H1 (cell line): ENCODE measurements around the gene TENT4A. TPM values are rescaled to one million over a fixed set of nuclear protein-coding genes. Genes with fewer than 3 reads are reported as not detected.

Experiments used
- CTCF ChIA-PET: fragments of 300-600 bp; sonication (Branson Sonifier 250); formaldehyde crosslinking; loops from one replicate; lab custom pipeline; 2021; ENCODE audit not compliant: partially characterized antibody; lab: Charles Lee
- POLR2A ChIA-PET: fragments of 300-600 bp; sonication (Branson Sonifier 250); formaldehyde crosslinking; loops from one replicate; lab custom pipeline; 2021; ENCODE audit warnings: inconsistent platforms; ENCODE audit not compliant: partially characterized antibody; lab: Charles Lee
- DNase-seq, 2 experiments: peaks; one replicate each; pipeline versions ENCODE4 v3.0.0 to v3.0.0-alpha.2; 2010 to 2022; ENCODE audit warnings: low spot score in 2 of 2, low read depth in 1 of 2, mixed read lengths in 1 of 2
- FAIRE-seq: peaks from 2 replicates; lab custom pipeline; 2011; peaks lifted over from hg19 to GRCh38; lab: Jason Lieb, UNC
- H2AFZ ChIP-seq: 2 replicates; pipeline ENCODE4 v1.8.1; 2012; ENCODE audit warnings: low read length, inconsistent platforms
- H2AK5ac ChIP-seq: 2 replicates; pipeline ENCODE4 v1.6.1; 2013; ENCODE audit warnings: low read depth, low read length
- H2BK120ac ChIP-seq: replicated peaks from 2 replicates; pipeline ENCODE3; 2013; ENCODE audit warnings: low read depth, low read length, inconsistent platforms
- H2BK12ac ChIP-seq: 2 replicates; pipeline ENCODE4 v1.6.1; 2013; ENCODE audit warnings: low read depth, low read length
- H2BK15ac ChIP-seq: 2 replicates; pipeline ENCODE4 v1.6.1; 2013; ENCODE audit warnings: low read length
- H2BK20ac ChIP-seq: 2 replicates; pipeline ENCODE4 v1.6.1; 2013; ENCODE audit warnings: low read length
- H2BK5ac ChIP-seq: 2 replicates; pipeline ENCODE4 v1.6.1; 2013; ENCODE audit warnings: low read depth, low read length
- H3K14ac ChIP-seq: 2 replicates; pipeline ENCODE4 v1.6.1; 2013; ENCODE audit warnings: inconsistent platforms; ENCODE audit not compliant: insufficient read length
- H3K18ac ChIP-seq: 2 replicates; pipeline ENCODE4 v1.6.1; 2013; ENCODE audit warnings: low read length; ENCODE audit errors: extremely low read depth
- H3K23ac ChIP-seq: 2 replicates; pipeline ENCODE4 v1.6.1; 2013; ENCODE audit warnings: inconsistent platforms; ENCODE audit not compliant: insufficient read length
- H3K23me2 ChIP-seq: 2 replicates; pipeline ENCODE4 v1.6.1; 2013; ENCODE audit warnings: low read depth, low read length
- H3K27ac ChIP-seq: 2 replicates; pipeline ENCODE4 v1.6.1; 2011; ENCODE audit warnings: low read depth, low read length, inconsistent platforms
- H3K27me3 ChIP-seq, 4 experiments: replicated peaks in 1 of 4; 1 replicate in 1 of 4; 2 replicates in 3 of 4; pipeline versions ENCODE4 v1.6.1 to v1.8.1; 2011 to 2013; ENCODE audit warnings: low read length in 3 of 4, mild to moderate bottlenecking in 3 of 4, inconsistent platforms in 2 of 4, mixed read lengths in 2 of 4, moderate library complexity in 1 of 4; ENCODE audit not compliant: control insufficient read depth in 3 of 4, insufficient read depth in 3 of 4; ENCODE audit errors: extremely low read depth in 1 of 4
- H3K36me3 ChIP-seq, 4 experiments: 2 replicates each; pipeline versions ENCODE4 v1.6.1 to v1.8.1; 2011 to 2013; ENCODE audit warnings: mild to moderate bottlenecking in 4 of 4, low read length in 3 of 4, moderate library complexity in 2 of 4, control low read depth in 1 of 4, inconsistent platforms in 1 of 4; ENCODE audit not compliant: insufficient read depth in 4 of 4, control insufficient read depth in 2 of 4
- H3K4ac ChIP-seq: replicated peaks from 2 replicates; pipeline ENCODE3; 2013; ENCODE audit warnings: low read length, low read depth, mixed read lengths, inconsistent platforms; ENCODE audit not compliant: insufficient read length
- H3K4me1 ChIP-seq, 4 experiments: replicated peaks in 1 of 4; 1 replicate in 1 of 4; 2 replicates in 3 of 4; pipeline versions ENCODE4 v1.6.1 to v1.8.1; 2011 to 2013; ENCODE audit warnings: low read length in 3 of 4, inconsistent platforms in 2 of 4, mixed read lengths in 1 of 4; ENCODE audit not compliant: insufficient read depth in 4 of 4, control insufficient read depth in 3 of 4
- H3K4me2 ChIP-seq, 2 experiments: 2 replicates each; pipeline versions ENCODE4 v1.6.1 to v1.8.1; 2011 to 2013; ENCODE audit warnings: low read depth in 2 of 2, low read length in 2 of 2, control low read depth in 1 of 2, inconsistent platforms in 1 of 2, mild to moderate bottlenecking in 1 of 2; ENCODE audit not compliant: insufficient read depth in 1 of 2
- H3K4me3 ChIP-seq, 4 experiments: fragments of 200-600, 300-600 bp in 1 of 4; sonication (generic), shearing (Covaris generic), sonication (Bioruptor Twin) in 1 of 4; 2 replicates each; pipeline versions ENCODE4 v1.5.1 to v1.8.1; 2011 to 2016; ENCODE audit warnings: low read length in 4 of 4, low read depth in 3 of 4, control low read depth in 2 of 4, inconsistent platforms in 2 of 4, mild to moderate bottlenecking in 2 of 4, mixed read lengths in 1 of 4, moderate library complexity in 1 of 4; ENCODE audit not compliant: insufficient read depth in 2 of 4; ENCODE audit errors: extremely low read depth in 1 of 4
- H3K56ac ChIP-seq: replicated peaks from 2 replicates; pipeline ENCODE3; 2013; ENCODE audit warnings: low read depth, mild to moderate bottlenecking, mixed read lengths, low read length, inconsistent platforms; ENCODE audit not compliant: insufficient read length
- H3K79me1 ChIP-seq: 2 replicates; pipeline ENCODE4 v1.6.1; 2013; ENCODE audit warnings: low read depth, low read length, control low read depth
- H3K79me2 ChIP-seq, 2 experiments: 2 replicates each; pipeline versions ENCODE4 v1.6.1 to v1.8.1; 2012 to 2013; ENCODE audit warnings: low read length in 2 of 2, mild to moderate bottlenecking in 2 of 2, inconsistent platforms in 1 of 2; ENCODE audit not compliant: insufficient read depth in 2 of 2, control insufficient read depth in 1 of 2
- H3K9ac ChIP-seq, 4 experiments: replicated peaks in 1 of 4; 1 replicate in 1 of 4; 2 replicates in 3 of 4; pipeline versions ENCODE4 v1.6.1 to v1.8.1; 2011 to 2013; ENCODE audit warnings: low read depth in 3 of 4, low read length in 3 of 4, control low read depth in 2 of 4, mild to moderate bottlenecking in 2 of 4, moderate library complexity in 2 of 4, inconsistent platforms in 1 of 4; ENCODE audit errors: extremely low read depth in 1 of 4
- H3K9me3 ChIP-seq, 2 experiments: 2 replicates each; pipeline versions ENCODE4 v1.6.1 to v1.8.1; 2012 to 2013; ENCODE audit warnings: mild to moderate bottlenecking in 2 of 2, moderate library complexity in 2 of 2, control low read depth in 1 of 2, inconsistent platforms in 1 of 2, low read depth in 1 of 2, low read length in 1 of 2, mixed read lengths in 1 of 2; ENCODE audit not compliant: insufficient read depth in 2 of 2
- H4K20me1 ChIP-seq, 2 experiments: replicated peaks in 1 of 2; 2 replicates each; pipeline versions ENCODE3 to v1.8.1; 2011 to 2013; ENCODE audit warnings: inconsistent platforms in 2 of 2, low read length in 2 of 2, mild to moderate bottlenecking in 1 of 2; ENCODE audit not compliant: insufficient read depth in 2 of 2, control insufficient read depth in 1 of 2
- H4K5ac ChIP-seq: 2 replicates; pipeline ENCODE4 v1.6.1; 2013; ENCODE audit warnings: low read length, low read depth, mixed read lengths, inconsistent platforms; ENCODE audit not compliant: insufficient read length
- H4K8ac ChIP-seq: 2 replicates; pipeline ENCODE4 v1.8.0; 2013; ENCODE audit warnings: mild to moderate bottlenecking, moderate library complexity, low read length, inconsistent platforms; ENCODE audit not compliant: insufficient read depth; ENCODE audit errors: extremely low read depth
- H4K91ac ChIP-seq: replicated peaks from 2 replicates; pipeline ENCODE3; 2013; ENCODE audit warnings: low read length, mixed read lengths, inconsistent platforms; ENCODE audit not compliant: insufficient read length
- BACH1 ChIP-seq: IDR thresholded peaks from 2 replicates; pipeline ENCODE4 v1.6.1; 2012; ENCODE audit warnings: low read length, improper control_type of control experiment
- CEBPB ChIP-seq: IDR thresholded peaks from 2 replicates; pipeline ENCODE4 v1.6.1; 2012; ENCODE audit warnings: low read depth, low read length
- CHD1 ChIP-seq: IDR thresholded peaks from 2 replicates; pipeline ENCODE4 v1.6.1; 2012; ENCODE audit warnings: low read depth, low read length, improper control_type of control experiment
- CTBP2 ChIP-seq: IDR thresholded peaks from 2 replicates; pipeline ENCODE4 v1.7.0; 2011; ENCODE audit warnings: borderline replicate concordance, mild to moderate bottlenecking, moderate library complexity, mixed read lengths, low read length; ENCODE audit not compliant: insufficient read depth, insufficient read length
- EZH2 ChIP-seq: fragments of 200-600 bp; sonication (generic); IDR thresholded peaks from 2 replicates; pipeline ENCODE4 v1.7.1; 2012; ENCODE audit warnings: low read depth, mild to moderate bottlenecking, moderate library complexity, low read length, inconsistent platforms; ENCODE audit not compliant: severe bottlenecking
- FOSL1 ChIP-seq: IDR thresholded peaks from 2 replicates; pipeline ENCODE4 v1.6.1; 2011; ENCODE audit warnings: mild to moderate bottlenecking, low read depth, low read length, moderate library complexity; ENCODE audit not compliant: insufficient read depth
- HDAC6 ChIP-seq: IDR thresholded peaks from one replicate; pipeline ENCODE4 v1.7.1; 2012; ENCODE audit warnings: low read depth, mild to moderate bottlenecking, inconsistent platforms, low read length, moderate library complexity
- JUND ChIP-seq: IDR thresholded peaks from 2 replicates; pipeline ENCODE4 v1.6.1; 2011; ENCODE audit warnings: mild to moderate bottlenecking, improper control_type of control experiment, low read length
- KDM1A ChIP-seq: fragments of 200-600, 300-600 bp; sonication (generic); IDR thresholded peaks from 2 replicates; pipeline ENCODE4 v1.7.1; 2016; ENCODE audit warnings: mild to moderate bottlenecking, low read length, borderline replicate concordance
- NRF1 ChIP-seq: IDR thresholded peaks from 2 replicates; pipeline ENCODE4 v1.6.1; 2011; ENCODE audit warnings: mild to moderate bottlenecking, low read depth, low read length, improper control_type of control experiment
- POLR2AphosphoS5 ChIP-seq: IDR thresholded peaks from 2 replicates; pipeline ENCODE4 v1.6.1; 2011; ENCODE audit warnings: low read depth, low read length
- POU5F1 ChIP-seq: IDR thresholded peaks from 2 replicates; pipeline ENCODE4 v1.6.1; 2011; ENCODE audit warnings: low read depth, mild to moderate bottlenecking, low read length, moderate library complexity
- SIN3A ChIP-seq, 2 experiments: IDR thresholded peaks in 1 of 2; conservative IDR thresholded peaks in 1 of 2; 2 replicates each; pipeline ENCODE4 v1.6.1; 2011 to 2012; ENCODE audit warnings: low read length in 2 of 2, improper control_type of control experiment in 1 of 2, low read depth in 1 of 2, mild to moderate bottlenecking in 1 of 2
- SIRT6 ChIP-seq: IDR thresholded peaks from one replicate; pipeline ENCODE4 v1.7.1; 2012; ENCODE audit warnings: low read length, inconsistent platforms
- WGBS, 2 experiments: shearing (Covaris generic) in 1 of 2; methylation state at CpG; one replicate each; pipeline versions ENCODE4 v1.1.6 to v1.1.7; 2013 to 2015; ENCODE audit warnings: low lambda C conversion rate in 2 of 2, mixed read lengths in 2 of 2, inconsistent platforms in 1 of 2, low coverage in 1 of 2, missing lambda C conversion rate in 1 of 2; ENCODE audit not compliant: insufficient replicate concordance in 2 of 2, insufficient coverage in 1 of 2, insufficient read length in 1 of 2; ENCODE audit errors: extremely low coverage in 1 of 2, missing lambda C conversion rate in 1 of 2; 5-methylcytosine and 5-hydroxymethylcytosine counted together
- polyA plus RNA-seq, 7 experiments: library from polyadenylated mRNA; depleted of rRNA in 3 of 7; stranded (reverse) in 5 of 7; unstranded in 2 of 7; fragments of >200 nt in 5 of 7; fragments of 200-250 nt in 2 of 7; gene quantifications; 1 replicate in 5 of 7; 2 replicates in 1 of 7; 4 replicates in 1 of 7; pipeline versions ENCODE4 v1.2.1 to v1.2.3, GENCODE V29; 2011 to 2013; ENCODE audit warnings: missing spikeins in 2 of 7, mixed read lengths in 2 of 7
- total RNA-seq: library from RNA; stranded (reverse); fragmentation: NEBNext Ultra II Directional; extraction: Animal tissue kit (Norgen Biotek cat#: 25700); gene quantifications from 2 replicates; pipeline ENCODE4 v1.2.1, GENCODE V29; 2021
- TF ChIP-seq, protein P1 (sequence below): IDR thresholded peaks from 2 replicates; pipeline ENCODE4 v1.6.1; 2012; ENCODE audit warnings: inconsistent platforms

TENT4A gene
- total and polyA plus RNA-seq, 2 of the 8 experiments (the other 6 are each of a cell fraction or from before 2014, with no cell fraction given) = 8.9 to 25.1 TPM

GRCh38 chr5:6748142-6748541 lies 34.9 kb downstream of the TENT4A start:
- peaks cover 0 to 10% of the 10 kb centered on the region in 2 experiments; a peak in 2 of 4 replicates for H3K79me2 ChIP-seq
- H4K20me1 ChIP-seq = peaks cover 5 to 21% of the 10 kb centered on the region in 2 experiments
- no peak for TF ChIP-seq KDM1A
- no peak for TF ChIP-seq EZH2
- no peak for TF ChIP-seq JUND
- no peak for TF ChIP-seq SIRT6
- no peak for TF ChIP-seq SIN3A (conservative IDR thresholded peaks at IDR 0.05 in 1 of 2, IDR thresholded peaks at IDR 0.05 in 1 of 2; ENCODE audit: low read depth in 1 of 2, low read length in 2 of 2)
- no peak for TF ChIP-seq POU5F1
- TF ChIP-seq BACH1 = no peak
- no peak for TF ChIP-seq HDAC6
- no peak for TF ChIP-seq CEBPB
- no peak for TF ChIP-seq POLR2AphosphoS5
- TF ChIP-seq CTBP2 = no peak
- no peak for TF ChIP-seq NRF1
- no peak for TF ChIP-seq FOSL1
- TF ChIP-seq, protein P1, sequence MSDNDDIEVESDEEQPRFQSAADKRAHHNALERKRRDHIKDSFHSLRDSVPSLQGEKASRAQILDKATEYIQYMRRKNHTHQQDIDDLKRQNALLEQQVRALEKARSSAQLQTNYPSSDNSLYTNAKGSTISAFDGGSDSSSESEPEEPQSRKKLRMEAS = no peak
- no peak for TF ChIP-seq CHD1

More at GRCh38 chr5:6748142-6748541, 34.9 kb downstream of the TENT4A start:
- no peaks in the 10 kb centered on the region for H3K79me1 ChIP-seq
- H2BK20ac ChIP-seq = no peak overlapping the region
- H4K5ac ChIP-seq = no peak overlapping the region
- H2BK12ac ChIP-seq = no peak overlapping the region
- H3K9ac ChIP-seq = no peak overlapping the region
- H3K27ac ChIP-seq = no peak overlapping the region
- ChIA-PET CTCF (interaction anchor here (1.0 to 1.4 kb wide), 5 partner anchors 10 to 19 kb away, joined by 3 to 5 read pairs (median 3); no protein-coding TSS in a partner anchor), POLR2A (no interaction called here)
- no peak overlapping the region for H3K4me2 ChIP-seq
- DNase-seq = no peak
- H2AK5ac ChIP-seq = no peak overlapping the region
- no peak overlapping the region for H2BK120ac ChIP-seq
- H3K4me1 ChIP-seq = peaks cover 0 to 3% (median 0%) of the 10 kb centered on the region in 4 experiments; a peak in 3 of 7 replicates
- H3K27me3 ChIP-seq = no peaks in the 10 kb centered on the region
- no peak overlapping the region; the same call in 1 of the 2 replicates for H2BK5ac ChIP-seq
- H3K23me2 ChIP-seq = no peaks in the 10 kb centered on the region
- no peak overlapping the region for H3K56ac ChIP-seq
- H4K91ac ChIP-seq = no peak overlapping the region
- no peak overlapping the region for H3K4ac ChIP-seq
- no peak overlapping the region for H3K14ac ChIP-seq
- no peak overlapping the region for H2AFZ ChIP-seq
- no peak overlapping the region for H2BK15ac ChIP-seq
- no peak overlapping the region for H3K4me3 ChIP-seq
- FAIRE-seq = no peak
- no peaks in the 10 kb centered on the region for H3K9me3 ChIP-seq
- H3K36me3 ChIP-seq = peaks cover 11 to 37% (median 24%) of the 10 kb centered on the region in 4 experiments
- H3K18ac ChIP-seq = no peak overlapping the region
- H3K23ac ChIP-seq = no peak overlapping the region
- no peak overlapping the region for H4K8ac ChIP-seq
- 87% methylated on average over 10 of the region's 11 CpGs; no CpG with 5 or more reads in 1 of the 2 experiments for WGBS, 2 experiments
